ENCODE data around the gene RAMP3.

DNA sequence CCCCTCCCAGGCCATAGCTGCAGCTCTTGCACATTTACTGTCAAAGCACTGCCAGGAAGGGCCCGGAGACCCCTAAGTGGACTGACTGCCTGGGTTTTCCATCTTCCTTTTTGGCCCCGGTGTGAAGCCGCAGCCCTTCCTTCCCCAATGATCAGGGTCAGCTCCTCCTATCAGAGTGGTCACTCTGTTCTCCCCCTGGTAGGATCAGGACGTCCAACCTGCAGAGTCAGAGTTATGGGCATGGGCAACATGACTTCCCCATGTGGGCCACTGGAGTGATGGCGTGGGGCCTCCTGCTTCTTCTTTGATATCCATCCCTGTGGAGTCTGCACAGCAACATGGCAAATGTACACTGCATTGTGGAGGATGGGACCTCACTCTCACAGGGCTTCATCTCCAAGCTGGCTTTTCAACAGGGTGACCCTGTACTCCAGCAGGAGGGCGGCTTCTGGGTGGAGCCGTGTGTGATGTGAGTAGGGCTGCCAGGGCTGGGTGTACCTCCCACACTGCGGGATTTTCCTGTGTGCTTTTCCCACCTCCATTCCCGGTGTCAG is 6.4 kb upstream of the RAMP3 start:
- TF ChIP-seq CTCF (optimal IDR thresholded peaks at IDR 0.05 in 1 of 3, IDR thresholded peaks at IDR 0.05 in 1 of 3, conservative IDR thresholded peaks at IDR 0.05 in 1 of 3; ENCODE audit: extremely low read depth in 1 of 3, insufficient read depth in 2 of 3, low read length in 3 of 3), result no peak
- no peak for TF ChIP-seq EZH2 (IDR thresholded peaks at IDR 0.05; ENCODE audit: low read length)

Measured in keratinocyte (primary cell).